H1 (cell line): ENCODE measurements around the gene SPATS1. TPM values are rescaled to one million over a fixed set of nuclear protein-coding genes. Genes with fewer than 3 reads are reported as not detected.

Experiments
- CTCF ChIA-PET: fragments of 300-600 bp; sonication (Branson Sonifier 250); formaldehyde crosslinking; loops from one replicate; lab custom pipeline; 2021; ENCODE audit not compliant: partially characterized antibody; lab: Charles Lee
- POLR2A ChIA-PET: fragments of 300-600 bp; sonication (Branson Sonifier 250); formaldehyde crosslinking; loops from one replicate; lab custom pipeline; 2021; ENCODE audit warnings: inconsistent platforms; ENCODE audit not compliant: partially characterized antibody; lab: Charles Lee
- DNase-seq, 2 experiments: peaks; one replicate each; pipeline versions ENCODE4 v3.0.0 to v3.0.0-alpha.2; 2010 to 2022; ENCODE audit warnings: low spot score in 2 of 2, low read depth in 1 of 2, mixed read lengths in 1 of 2
- FAIRE-seq: peaks from 2 replicates; lab custom pipeline; 2011; peaks lifted over from hg19 to GRCh38; lab: Jason Lieb, UNC
- H2AFZ ChIP-seq: 2 replicates; pipeline ENCODE4 v1.8.1; 2012; ENCODE audit warnings: low read length, inconsistent platforms
- H2AK5ac ChIP-seq: 2 replicates; pipeline ENCODE4 v1.6.1; 2013; ENCODE audit warnings: low read depth, low read length
- H2BK120ac ChIP-seq: replicated peaks from 2 replicates; pipeline ENCODE3; 2013; ENCODE audit warnings: low read depth, low read length, inconsistent platforms
- H2BK12ac ChIP-seq: 2 replicates; pipeline ENCODE4 v1.6.1; 2013; ENCODE audit warnings: low read depth, low read length
- H2BK15ac ChIP-seq: 2 replicates; pipeline ENCODE4 v1.6.1; 2013; ENCODE audit warnings: low read length
- H2BK20ac ChIP-seq: 2 replicates; pipeline ENCODE4 v1.6.1; 2013; ENCODE audit warnings: low read length
- H2BK5ac ChIP-seq: 2 replicates; pipeline ENCODE4 v1.6.1; 2013; ENCODE audit warnings: low read depth, low read length
- H3K14ac ChIP-seq: 2 replicates; pipeline ENCODE4 v1.6.1; 2013; ENCODE audit warnings: inconsistent platforms; ENCODE audit not compliant: insufficient read length
- H3K18ac ChIP-seq: 2 replicates; pipeline ENCODE4 v1.6.1; 2013; ENCODE audit warnings: low read length; ENCODE audit errors: extremely low read depth
- H3K23ac ChIP-seq: 2 replicates; pipeline ENCODE4 v1.6.1; 2013; ENCODE audit warnings: inconsistent platforms; ENCODE audit not compliant: insufficient read length
- H3K23me2 ChIP-seq: 2 replicates; pipeline ENCODE4 v1.6.1; 2013; ENCODE audit warnings: low read depth, low read length
- H3K27ac ChIP-seq: 2 replicates; pipeline ENCODE4 v1.6.1; 2011; ENCODE audit warnings: low read depth, low read length, inconsistent platforms
- H3K27me3 ChIP-seq, 4 experiments: replicated peaks in 1 of 4; 1 replicate in 1 of 4; 2 replicates in 3 of 4; pipeline versions ENCODE4 v1.6.1 to v1.8.1; 2011 to 2013; ENCODE audit warnings: low read length in 3 of 4, mild to moderate bottlenecking in 3 of 4, inconsistent platforms in 2 of 4, mixed read lengths in 2 of 4, moderate library complexity in 1 of 4; ENCODE audit not compliant: control insufficient read depth in 3 of 4, insufficient read depth in 3 of 4; ENCODE audit errors: extremely low read depth in 1 of 4
- H3K36me3 ChIP-seq, 4 experiments: 2 replicates each; pipeline versions ENCODE4 v1.6.1 to v1.8.1; 2011 to 2013; ENCODE audit warnings: mild to moderate bottlenecking in 4 of 4, low read length in 3 of 4, moderate library complexity in 2 of 4, control low read depth in 1 of 4, inconsistent platforms in 1 of 4; ENCODE audit not compliant: insufficient read depth in 4 of 4, control insufficient read depth in 2 of 4
- H3K4ac ChIP-seq: replicated peaks from 2 replicates; pipeline ENCODE3; 2013; ENCODE audit warnings: low read length, low read depth, mixed read lengths, inconsistent platforms; ENCODE audit not compliant: insufficient read length
- H3K4me1 ChIP-seq, 4 experiments: replicated peaks in 1 of 4; 1 replicate in 1 of 4; 2 replicates in 3 of 4; pipeline versions ENCODE4 v1.6.1 to v1.8.1; 2011 to 2013; ENCODE audit warnings: low read length in 3 of 4, inconsistent platforms in 2 of 4, mixed read lengths in 1 of 4; ENCODE audit not compliant: insufficient read depth in 4 of 4, control insufficient read depth in 3 of 4
- H3K4me2 ChIP-seq, 2 experiments: 2 replicates each; pipeline versions ENCODE4 v1.6.1 to v1.8.1; 2011 to 2013; ENCODE audit warnings: low read depth in 2 of 2, low read length in 2 of 2, control low read depth in 1 of 2, inconsistent platforms in 1 of 2, mild to moderate bottlenecking in 1 of 2; ENCODE audit not compliant: insufficient read depth in 1 of 2
- H3K4me3 ChIP-seq, 4 experiments: fragments of 200-600, 300-600 bp in 1 of 4; sonication (generic), shearing (Covaris generic), sonication (Bioruptor Twin) in 1 of 4; 2 replicates each; pipeline versions ENCODE4 v1.5.1 to v1.8.1; 2011 to 2016; ENCODE audit warnings: low read length in 4 of 4, low read depth in 3 of 4, control low read depth in 2 of 4, inconsistent platforms in 2 of 4, mild to moderate bottlenecking in 2 of 4, mixed read lengths in 1 of 4, moderate library complexity in 1 of 4; ENCODE audit not compliant: insufficient read depth in 2 of 4; ENCODE audit errors: extremely low read depth in 1 of 4
- H3K56ac ChIP-seq: replicated peaks from 2 replicates; pipeline ENCODE3; 2013; ENCODE audit warnings: low read depth, mild to moderate bottlenecking, mixed read lengths, low read length, inconsistent platforms; ENCODE audit not compliant: insufficient read length
- H3K79me1 ChIP-seq: 2 replicates; pipeline ENCODE4 v1.6.1; 2013; ENCODE audit warnings: low read depth, low read length, control low read depth
- H3K79me2 ChIP-seq, 2 experiments: 2 replicates each; pipeline versions ENCODE4 v1.6.1 to v1.8.1; 2012 to 2013; ENCODE audit warnings: low read length in 2 of 2, mild to moderate bottlenecking in 2 of 2, inconsistent platforms in 1 of 2; ENCODE audit not compliant: insufficient read depth in 2 of 2, control insufficient read depth in 1 of 2
- H3K9ac ChIP-seq, 4 experiments: replicated peaks in 1 of 4; 1 replicate in 1 of 4; 2 replicates in 3 of 4; pipeline versions ENCODE4 v1.6.1 to v1.8.1; 2011 to 2013; ENCODE audit warnings: low read depth in 3 of 4, low read length in 3 of 4, control low read depth in 2 of 4, mild to moderate bottlenecking in 2 of 4, moderate library complexity in 2 of 4, inconsistent platforms in 1 of 4; ENCODE audit errors: extremely low read depth in 1 of 4
- H3K9me3 ChIP-seq, 2 experiments: 2 replicates each; pipeline versions ENCODE4 v1.6.1 to v1.8.1; 2012 to 2013; ENCODE audit warnings: mild to moderate bottlenecking in 2 of 2, moderate library complexity in 2 of 2, control low read depth in 1 of 2, inconsistent platforms in 1 of 2, low read depth in 1 of 2, low read length in 1 of 2, mixed read lengths in 1 of 2; ENCODE audit not compliant: insufficient read depth in 2 of 2
- H4K20me1 ChIP-seq, 2 experiments: replicated peaks in 1 of 2; 2 replicates each; pipeline versions ENCODE3 to v1.8.1; 2011 to 2013; ENCODE audit warnings: inconsistent platforms in 2 of 2, low read length in 2 of 2, mild to moderate bottlenecking in 1 of 2; ENCODE audit not compliant: insufficient read depth in 2 of 2, control insufficient read depth in 1 of 2
- H4K5ac ChIP-seq: 2 replicates; pipeline ENCODE4 v1.6.1; 2013; ENCODE audit warnings: low read length, low read depth, mixed read lengths, inconsistent platforms; ENCODE audit not compliant: insufficient read length
- H4K8ac ChIP-seq: 2 replicates; pipeline ENCODE4 v1.8.0; 2013; ENCODE audit warnings: mild to moderate bottlenecking, moderate library complexity, low read length, inconsistent platforms; ENCODE audit not compliant: insufficient read depth; ENCODE audit errors: extremely low read depth
- H4K91ac ChIP-seq: replicated peaks from 2 replicates; pipeline ENCODE3; 2013; ENCODE audit warnings: low read length, mixed read lengths, inconsistent platforms; ENCODE audit not compliant: insufficient read length
- BACH1 ChIP-seq: IDR thresholded peaks from 2 replicates; pipeline ENCODE4 v1.6.1; 2012; ENCODE audit warnings: low read length, improper control_type of control experiment
- BRCA1 ChIP-seq: IDR thresholded peaks from 2 replicates; pipeline ENCODE4 v1.6.1; 2012; ENCODE audit warnings: low read depth, low read length, improper control_type of control experiment
- CEBPB ChIP-seq: IDR thresholded peaks from 2 replicates; pipeline ENCODE4 v1.6.1; 2012; ENCODE audit warnings: low read depth, low read length
- EGR1 ChIP-seq: IDR thresholded peaks from 2 replicates; pipeline ENCODE4 v1.6.1; 2011; ENCODE audit warnings: low read depth, low read length, borderline replicate concordance
- JUN ChIP-seq: IDR thresholded peaks from 2 replicates; pipeline ENCODE4 v1.6.1; 2011; ENCODE audit warnings: low read depth, mild to moderate bottlenecking, improper control_type of control experiment, low read length
- JUND ChIP-seq: IDR thresholded peaks from 2 replicates; pipeline ENCODE4 v1.6.1; 2011; ENCODE audit warnings: mild to moderate bottlenecking, improper control_type of control experiment, low read length
- PHF8 ChIP-seq: fragments of 200-600 bp; sonication (generic); conservative IDR thresholded peaks from 2 replicates; pipeline ENCODE4 v1.7.1; 2012; ENCODE audit warnings: low read depth, mild to moderate bottlenecking, inconsistent platforms, low read length, moderate library complexity
- RFX5 ChIP-seq: IDR thresholded peaks from 2 replicates; pipeline ENCODE4 v1.6.1; 2011; ENCODE audit warnings: low read depth, low read length, improper control_type of control experiment, borderline replicate concordance
- SRF ChIP-seq: IDR thresholded peaks from 2 replicates; pipeline ENCODE4 v1.6.1; 2011; ENCODE audit warnings: mild to moderate bottlenecking, low read depth, low read length, moderate library complexity
- WGBS, 2 experiments: shearing (Covaris generic) in 1 of 2; methylation state at CpG; one replicate each; pipeline versions ENCODE4 v1.1.6 to v1.1.7; 2013 to 2015; ENCODE audit warnings: low lambda C conversion rate in 2 of 2, mixed read lengths in 2 of 2, inconsistent platforms in 1 of 2, low coverage in 1 of 2, missing lambda C conversion rate in 1 of 2; ENCODE audit not compliant: insufficient replicate concordance in 2 of 2, insufficient coverage in 1 of 2, insufficient read length in 1 of 2; ENCODE audit errors: extremely low coverage in 1 of 2, missing lambda C conversion rate in 1 of 2; 5-methylcytosine and 5-hydroxymethylcytosine counted together
- polyA plus RNA-seq, 7 experiments: library from polyadenylated mRNA; depleted of rRNA in 3 of 7; stranded (reverse) in 5 of 7; unstranded in 2 of 7; fragments of >200 nt in 5 of 7; fragments of 200-250 nt in 2 of 7; gene quantifications; 1 replicate in 5 of 7; 2 replicates in 1 of 7; 4 replicates in 1 of 7; pipeline versions ENCODE4 v1.2.1 to v1.2.3, GENCODE V29; 2011 to 2013; ENCODE audit warnings: missing spikeins in 2 of 7, mixed read lengths in 2 of 7
- total RNA-seq: library from RNA; stranded (reverse); fragmentation: NEBNext Ultra II Directional; extraction: Animal tissue kit (Norgen Biotek cat#: 25700); gene quantifications from 2 replicates; pipeline ENCODE4 v1.2.1, GENCODE V29; 2021

Gene SPATS1
- total and polyA plus RNA-seq, 2 of the 8 experiments (the other 6 are each of a cell fraction or from before 2014, with no cell fraction given), result not detected

DNA sequence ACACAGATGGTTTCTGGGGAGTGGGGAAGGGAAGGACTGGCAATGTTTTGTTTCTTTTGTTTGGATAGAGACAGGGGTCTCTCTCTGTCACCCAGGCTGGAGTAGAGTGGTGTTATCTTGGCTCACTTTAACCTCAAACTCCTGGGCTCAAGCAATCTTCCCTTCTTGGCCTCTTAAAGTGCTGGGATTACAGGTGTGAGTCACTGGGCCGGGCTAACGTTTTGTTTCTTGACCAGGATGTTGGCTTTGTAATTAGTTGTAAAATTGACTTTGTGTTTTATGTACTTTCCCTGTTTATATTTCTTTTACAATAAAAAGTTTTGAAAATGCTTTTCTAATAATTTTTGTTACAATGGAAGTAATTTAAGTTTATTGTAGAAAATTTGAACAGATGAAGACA lies 10.9 kb downstream of the SPATS1 start:
- Histone ChIP-seq H3K36me3 (no peaks in the 10 kb centered on the region), H4K20me1 (no peaks in the 10 kb centered on the region), H2BK15ac (no peak overlapping the region), H2BK120ac (no peak overlapping the region), H3K9ac (no peak overlapping the region), H3K9me3 (no peaks in the 10 kb centered on the region), H2AK5ac (no peak overlapping the region), H2BK20ac (no peak overlapping the region), H3K27ac (no peak overlapping the region), H2AFZ (no peak overlapping the region), H3K23ac (no peak overlapping the region), H3K4ac (no peak overlapping the region), H4K8ac (no peak overlapping the region), H3K4me1 (peaks cover 0 to 9% (median 3%) of the 10 kb centered on the region in 4 experiments; a peak in 4 of 7 replicates), H2BK12ac (no peak overlapping the region), H3K14ac (no peak overlapping the region), H3K4me3 (no peak overlapping the region), H3K4me2 (no peak overlapping the region), H3K23me2 (no peaks in the 10 kb centered on the region), H3K27me3 (no peaks in the 10 kb centered on the region), H3K79me1 (no peaks in the 10 kb centered on the region), H4K5ac (no peak overlapping the region), H3K18ac (no peak overlapping the region), H4K91ac (no peak overlapping the region), H3K79me2 (no peaks in the 10 kb centered on the region), H2BK5ac (no peak overlapping the region), H3K56ac (no peak overlapping the region)
- 92% methylated on average over 2 of the region's 2 CpGs; no CpG with 5 or more reads in 1 of the 2 experiments for WGBS, 2 experiments
- CTCF ChIA-PET, result interaction anchor here (0.8 kb wide), 1 partner anchor 9 kb away, joined by 3 read pairs; no protein-coding TSS in a partner anchor
- DNase-seq (no peak), FAIRE-seq (no peak)
- POLR2A ChIA-PET, result no interaction called here
- TF ChIP-seq SRF (no peak), RFX5 (no peak), JUND (no peak), EGR1 (no peak), PHF8 (no peak), JUN (no peak), BRCA1 (no peak), CEBPB (no peak), BACH1 (no peak)
